H1 (cell line): ENCODE results near the gene FOXO6. TPM values are rescaled to one million over a fixed set of nuclear protein-coding genes. Genes with fewer than 3 reads are reported as not detected.

Source experiments
- CTCF ChIA-PET: fragments of 300-600 bp; sonication (Branson Sonifier 250); formaldehyde crosslinking; loops from one replicate; lab custom pipeline; 2021; ENCODE audit not compliant: partially characterized antibody; lab: Charles Lee
- POLR2A ChIA-PET: fragments of 300-600 bp; sonication (Branson Sonifier 250); formaldehyde crosslinking; loops from one replicate; lab custom pipeline; 2021; ENCODE audit warnings: inconsistent platforms; ENCODE audit not compliant: partially characterized antibody; lab: Charles Lee
- DNase-seq, 2 experiments: peaks; one replicate each; pipeline versions ENCODE4 v3.0.0 to v3.0.0-alpha.2; 2010 to 2022; ENCODE audit warnings: low spot score in 2 of 2, low read depth in 1 of 2, mixed read lengths in 1 of 2
- FAIRE-seq: peaks from 2 replicates; lab custom pipeline; 2011; peaks lifted over from hg19 to GRCh38; lab: Jason Lieb, UNC
- H2AFZ ChIP-seq: 2 replicates; pipeline ENCODE4 v1.8.1; 2012; ENCODE audit warnings: low read length, inconsistent platforms
- H2AK5ac ChIP-seq: 2 replicates; pipeline ENCODE4 v1.6.1; 2013; ENCODE audit warnings: low read depth, low read length
- H2BK120ac ChIP-seq: replicated peaks from 2 replicates; pipeline ENCODE3; 2013; ENCODE audit warnings: low read depth, low read length, inconsistent platforms
- H2BK12ac ChIP-seq: 2 replicates; pipeline ENCODE4 v1.6.1; 2013; ENCODE audit warnings: low read depth, low read length
- H2BK15ac ChIP-seq: 2 replicates; pipeline ENCODE4 v1.6.1; 2013; ENCODE audit warnings: low read length
- H2BK20ac ChIP-seq: 2 replicates; pipeline ENCODE4 v1.6.1; 2013; ENCODE audit warnings: low read length
- H2BK5ac ChIP-seq: 2 replicates; pipeline ENCODE4 v1.6.1; 2013; ENCODE audit warnings: low read depth, low read length
- H3K14ac ChIP-seq: 2 replicates; pipeline ENCODE4 v1.6.1; 2013; ENCODE audit warnings: inconsistent platforms; ENCODE audit not compliant: insufficient read length
- H3K18ac ChIP-seq: 2 replicates; pipeline ENCODE4 v1.6.1; 2013; ENCODE audit warnings: low read length; ENCODE audit errors: extremely low read depth
- H3K23ac ChIP-seq: 2 replicates; pipeline ENCODE4 v1.6.1; 2013; ENCODE audit warnings: inconsistent platforms; ENCODE audit not compliant: insufficient read length
- H3K23me2 ChIP-seq: 2 replicates; pipeline ENCODE4 v1.6.1; 2013; ENCODE audit warnings: low read depth, low read length
- H3K27ac ChIP-seq: 2 replicates; pipeline ENCODE4 v1.6.1; 2011; ENCODE audit warnings: low read depth, low read length, inconsistent platforms
- H3K27me3 ChIP-seq, 4 experiments: replicated peaks in 1 of 4; 1 replicate in 1 of 4; 2 replicates in 3 of 4; pipeline versions ENCODE4 v1.6.1 to v1.8.1; 2011 to 2013; ENCODE audit warnings: low read length in 3 of 4, mild to moderate bottlenecking in 3 of 4, inconsistent platforms in 2 of 4, mixed read lengths in 2 of 4, moderate library complexity in 1 of 4; ENCODE audit not compliant: control insufficient read depth in 3 of 4, insufficient read depth in 3 of 4; ENCODE audit errors: extremely low read depth in 1 of 4
- H3K36me3 ChIP-seq, 4 experiments: 2 replicates each; pipeline versions ENCODE4 v1.6.1 to v1.8.1; 2011 to 2013; ENCODE audit warnings: mild to moderate bottlenecking in 4 of 4, low read length in 3 of 4, moderate library complexity in 2 of 4, control low read depth in 1 of 4, inconsistent platforms in 1 of 4; ENCODE audit not compliant: insufficient read depth in 4 of 4, control insufficient read depth in 2 of 4
- H3K4ac ChIP-seq: replicated peaks from 2 replicates; pipeline ENCODE3; 2013; ENCODE audit warnings: low read length, low read depth, mixed read lengths, inconsistent platforms; ENCODE audit not compliant: insufficient read length
- H3K4me1 ChIP-seq, 4 experiments: replicated peaks in 1 of 4; 1 replicate in 1 of 4; 2 replicates in 3 of 4; pipeline versions ENCODE4 v1.6.1 to v1.8.1; 2011 to 2013; ENCODE audit warnings: low read length in 3 of 4, inconsistent platforms in 2 of 4, mixed read lengths in 1 of 4; ENCODE audit not compliant: insufficient read depth in 4 of 4, control insufficient read depth in 3 of 4
- H3K4me2 ChIP-seq, 2 experiments: 2 replicates each; pipeline versions ENCODE4 v1.6.1 to v1.8.1; 2011 to 2013; ENCODE audit warnings: low read depth in 2 of 2, low read length in 2 of 2, control low read depth in 1 of 2, inconsistent platforms in 1 of 2, mild to moderate bottlenecking in 1 of 2; ENCODE audit not compliant: insufficient read depth in 1 of 2
- H3K4me3 ChIP-seq, 4 experiments: fragments of 200-600, 300-600 bp in 1 of 4; sonication (generic), shearing (Covaris generic), sonication (Bioruptor Twin) in 1 of 4; 2 replicates each; pipeline versions ENCODE4 v1.5.1 to v1.8.1; 2011 to 2016; ENCODE audit warnings: low read length in 4 of 4, low read depth in 3 of 4, control low read depth in 2 of 4, inconsistent platforms in 2 of 4, mild to moderate bottlenecking in 2 of 4, mixed read lengths in 1 of 4, moderate library complexity in 1 of 4; ENCODE audit not compliant: insufficient read depth in 2 of 4; ENCODE audit errors: extremely low read depth in 1 of 4
- H3K56ac ChIP-seq: replicated peaks from 2 replicates; pipeline ENCODE3; 2013; ENCODE audit warnings: low read depth, mild to moderate bottlenecking, mixed read lengths, low read length, inconsistent platforms; ENCODE audit not compliant: insufficient read length
- H3K79me1 ChIP-seq: 2 replicates; pipeline ENCODE4 v1.6.1; 2013; ENCODE audit warnings: low read depth, low read length, control low read depth
- H3K79me2 ChIP-seq, 2 experiments: 2 replicates each; pipeline versions ENCODE4 v1.6.1 to v1.8.1; 2012 to 2013; ENCODE audit warnings: low read length in 2 of 2, mild to moderate bottlenecking in 2 of 2, inconsistent platforms in 1 of 2; ENCODE audit not compliant: insufficient read depth in 2 of 2, control insufficient read depth in 1 of 2
- H3K9ac ChIP-seq, 4 experiments: replicated peaks in 1 of 4; 1 replicate in 1 of 4; 2 replicates in 3 of 4; pipeline versions ENCODE4 v1.6.1 to v1.8.1; 2011 to 2013; ENCODE audit warnings: low read depth in 3 of 4, low read length in 3 of 4, control low read depth in 2 of 4, mild to moderate bottlenecking in 2 of 4, moderate library complexity in 2 of 4, inconsistent platforms in 1 of 4; ENCODE audit errors: extremely low read depth in 1 of 4
- H3K9me3 ChIP-seq, 2 experiments: 2 replicates each; pipeline versions ENCODE4 v1.6.1 to v1.8.1; 2012 to 2013; ENCODE audit warnings: mild to moderate bottlenecking in 2 of 2, moderate library complexity in 2 of 2, control low read depth in 1 of 2, inconsistent platforms in 1 of 2, low read depth in 1 of 2, low read length in 1 of 2, mixed read lengths in 1 of 2; ENCODE audit not compliant: insufficient read depth in 2 of 2
- H4K20me1 ChIP-seq, 2 experiments: replicated peaks in 1 of 2; 2 replicates each; pipeline versions ENCODE3 to v1.8.1; 2011 to 2013; ENCODE audit warnings: inconsistent platforms in 2 of 2, low read length in 2 of 2, mild to moderate bottlenecking in 1 of 2; ENCODE audit not compliant: insufficient read depth in 2 of 2, control insufficient read depth in 1 of 2
- H4K5ac ChIP-seq: 2 replicates; pipeline ENCODE4 v1.6.1; 2013; ENCODE audit warnings: low read length, low read depth, mixed read lengths, inconsistent platforms; ENCODE audit not compliant: insufficient read length
- H4K8ac ChIP-seq: 2 replicates; pipeline ENCODE4 v1.8.0; 2013; ENCODE audit warnings: mild to moderate bottlenecking, moderate library complexity, low read length, inconsistent platforms; ENCODE audit not compliant: insufficient read depth; ENCODE audit errors: extremely low read depth
- H4K91ac ChIP-seq: replicated peaks from 2 replicates; pipeline ENCODE3; 2013; ENCODE audit warnings: low read length, mixed read lengths, inconsistent platforms; ENCODE audit not compliant: insufficient read length
- ASH2L ChIP-seq: fragments of 200-600, 300-600 bp; sonication (generic); IDR thresholded peaks from one replicate; pipeline ENCODE4 v1.7.1; 2017; ENCODE audit warnings: low read length
- CBX5 ChIP-seq: fragments of 300-800, 300-1000 bp; sonication (generic); IDR thresholded peaks from 2 replicates; pipeline ENCODE4 v1.7.1; 2016; ENCODE audit warnings: antibody characterized with exemption, low read length, low read depth
- CBX8 ChIP-seq: fragments of 300-800, 300-1000 bp; sonication (generic); IDR thresholded peaks from 2 replicates; pipeline ENCODE4 v1.7.1; 2016; ENCODE audit warnings: low read depth, low read length, borderline replicate concordance
- KDM4A ChIP-seq: IDR thresholded peaks from one replicate; pipeline ENCODE4 v1.7.1; 2012; ENCODE audit warnings: low read depth, mild to moderate bottlenecking, moderate library complexity, low read length, inconsistent platforms; ENCODE audit not compliant: severe bottlenecking
- RXRA ChIP-seq: IDR thresholded peaks from 2 replicates; pipeline ENCODE4 v1.6.1; 2011; ENCODE audit warnings: low read depth, mild to moderate bottlenecking, low read length, moderate library complexity; ENCODE audit not compliant: insufficient read depth
- TEAD4 ChIP-seq: IDR thresholded peaks from 2 replicates; pipeline ENCODE4 v1.6.1; 2012; ENCODE audit warnings: low read depth, low read length, inconsistent platforms, mixed read lengths
- YY1 ChIP-seq: IDR thresholded peaks from 2 replicates; pipeline ENCODE4 v1.6.1; 2011; ENCODE audit warnings: low read depth, mild to moderate bottlenecking, low read length
- WGBS, 2 experiments: shearing (Covaris generic) in 1 of 2; methylation state at CpG; one replicate each; pipeline versions ENCODE4 v1.1.6 to v1.1.7; 2013 to 2015; ENCODE audit warnings: low lambda C conversion rate in 2 of 2, mixed read lengths in 2 of 2, inconsistent platforms in 1 of 2, low coverage in 1 of 2, missing lambda C conversion rate in 1 of 2; ENCODE audit not compliant: insufficient replicate concordance in 2 of 2, insufficient coverage in 1 of 2, insufficient read length in 1 of 2; ENCODE audit errors: extremely low coverage in 1 of 2, missing lambda C conversion rate in 1 of 2; 5-methylcytosine and 5-hydroxymethylcytosine counted together
- polyA plus RNA-seq, 7 experiments: library from polyadenylated mRNA; depleted of rRNA in 3 of 7; stranded (reverse) in 5 of 7; unstranded in 2 of 7; fragments of >200 nt in 5 of 7; fragments of 200-250 nt in 2 of 7; gene quantifications; 1 replicate in 5 of 7; 2 replicates in 1 of 7; 4 replicates in 1 of 7; pipeline versions ENCODE4 v1.2.1 to v1.2.3, GENCODE V29; 2011 to 2013; ENCODE audit warnings: missing spikeins in 2 of 7, mixed read lengths in 2 of 7
- total RNA-seq: library from RNA; stranded (reverse); fragmentation: NEBNext Ultra II Directional; extraction: Animal tissue kit (Norgen Biotek cat#: 25700); gene quantifications from 2 replicates; pipeline ENCODE4 v1.2.1, GENCODE V29; 2021

Gene FOXO6
- total and polyA plus RNA-seq, 2 of the 8 experiments (the other 6 are each of a cell fraction or from before 2014, with no cell fraction given): 0.59 to 3.0 TPM

- Histone ChIP-seq H3K4me2 (no peak overlapping the region), H3K36me3 (no peaks in the 10 kb centered on the region), H3K27ac (no peak overlapping the region), H3K18ac (0 out of 2 replicates have a peak overlapping the region, but pooled peaks have one; percentile 62), H4K5ac (no peak overlapping the region), H2AK5ac (no peak overlapping the region), H3K23ac (no peak overlapping the region), H3K14ac (no peak overlapping the region), H3K23me2 (no peaks in the 10 kb centered on the region), H3K4me3 (no peak overlapping the region), H3K4ac (no peak overlapping the region), H3K79me2 (no peaks in the 10 kb centered on the region), H2BK12ac (0 out of 2 replicates have a peak overlapping the region, but pooled peaks have one; percentile 6), H3K9me3 (no peaks in the 10 kb centered on the region), H4K91ac (no peak overlapping the region), H2BK120ac (no peak overlapping the region), H2AFZ (no peak overlapping the region), H3K9ac (no peak overlapping the region), H4K20me1 (no peaks in the 10 kb centered on the region), H4K8ac (peak overlapping the region; percentile 43), H2BK20ac (no peak overlapping the region), H2BK5ac (peak overlapping the region; percentile 48; the same call in 1 of the 2 replicates), H2BK15ac (no peak overlapping the region; the same call in 1 of the 2 replicates), H3K56ac (no peak overlapping the region), H3K4me1 (peaks cover 0 to 10% (median 6%) of the 10 kb centered on the region in 4 experiments; a peak in 6 of 7 replicates), H3K27me3 (no peaks in the 10 kb centered on the region; a peak in 1 of 7 replicates), H3K79me1 (no peaks in the 10 kb centered on the region)
- CTCF ChIA-PET: interaction anchor here (0.5 to 17.8 kb wide), 26 partner anchors 8 to 1807 kb away, joined by 3 to 420 read pairs (median 4); no protein-coding TSS in a partner anchor
- FAIRE-seq (no peak), DNase-seq (peak in 1 of 2 experiments; percentile 44)
- POLR2A ChIA-PET: interaction anchor here (1.3 to 1.6 kb wide), 3 partner anchors 10 to 108 kb away, joined by 3 to 5 read pairs (median 3); no protein-coding TSS in a partner anchor
- 80% methylated on average over 19 of the region's 21 CpGs; no CpG with 5 or more reads in 1 of the 2 experiments for WGBS, 2 experiments
- TF ChIP-seq ASH2L (no peak), CBX8 (no peak), CBX5 (no peak), TEAD4 (no peak), YY1 (no peak), KDM4A (no peak), RXRA (no peak)
These were observed 40.1 kb upstream of the FOXO6 start for GRCh38 chr1:41320895-41321676.
